Liver (tissue), 9 donors: ENCODE results near the gene RAB29. TPM values are rescaled to one million over a fixed set of nuclear protein-coding genes. Genes with fewer than 3 reads are reported as not detected.

Source experiments
- DNase-seq: peaks from one replicate; pipeline ENCODE4 v3.0.0-alpha.2; 2017; ENCODE audit warnings: low spot score
- H3K27ac ChIP-seq, 2 donors: one replicate each; pipeline ENCODE4 v1.7.0; 2013; ENCODE audit warnings: inconsistent platforms in 2 of 2, low read length in 2 of 2, control low read depth in 1 of 2, low read depth in 1 of 2, mild to moderate bottlenecking in 1 of 2
- H3K27me3 ChIP-seq, 4 donors: one replicate each; pipeline versions ENCODE4 v1.6.1 to v1.7.0; 2013; ENCODE audit warnings: low read length in 3 of 4, inconsistent platforms in 1 of 4, mild to moderate bottlenecking in 1 of 4, moderate library complexity in 1 of 4; ENCODE audit not compliant: control insufficient read depth in 4 of 4, insufficient read depth in 4 of 4
- H3K36me3 ChIP-seq, 4 donors: one replicate each; pipeline versions ENCODE4 v1.6.1 to v1.7.0; 2013; ENCODE audit warnings: low read length in 3 of 4, mild to moderate bottlenecking in 3 of 4, low read depth in 1 of 4, moderate library complexity in 1 of 4; ENCODE audit not compliant: control insufficient read depth in 4 of 4, insufficient read depth in 3 of 4
- H3K4me1 ChIP-seq, 4 donors: one replicate each; pipeline versions ENCODE4 v1.6.1 to v1.7.0; 2013; ENCODE audit warnings: low read length in 3 of 4, mild to moderate bottlenecking in 3 of 4, moderate library complexity in 1 of 4; ENCODE audit not compliant: control insufficient read depth in 4 of 4, insufficient read depth in 4 of 4
- H3K4me3 ChIP-seq, 3 donors: one replicate each; pipeline versions ENCODE4 v1.6.1 to v1.7.0; 2013; ENCODE audit warnings: low read length in 3 of 3, control low read depth in 1 of 3, low read depth in 1 of 3, mild to moderate bottlenecking in 1 of 3
- H3K9ac ChIP-seq, 2 donors: one replicate each; pipeline ENCODE4 v1.7.0; 2013; ENCODE audit warnings: low read length in 2 of 2, mild to moderate bottlenecking in 2 of 2, moderate library complexity in 2 of 2, control low read depth in 1 of 2, low read depth in 1 of 2
- H3K9me3 ChIP-seq, 4 donors: one replicate each; pipeline versions ENCODE4 v1.6.1 to v1.7.0; 2013; ENCODE audit warnings: low read length in 3 of 4; ENCODE audit not compliant: control insufficient read depth in 4 of 4
- FOXA1 ChIP-seq: IDR thresholded peaks from 2 replicates; pipeline ENCODE4 v1.6.1; 2016; ENCODE audit warnings: antibody characterized with exemption
- HNF4A ChIP-seq, 2 donors: conservative IDR thresholded peaks; 2 replicates each; pipeline ENCODE4 v1.6.1; 2016; ENCODE audit warnings: antibody characterized with exemption in 2 of 2, mild to moderate bottlenecking in 2 of 2
- RAD21 ChIP-seq, 2 donors: IDR thresholded peaks; 2 replicates each; pipeline ENCODE4 v1.6.1; 2016; ENCODE audit warnings: antibody characterized with exemption in 2 of 2, mild to moderate bottlenecking in 2 of 2
- TAF1 ChIP-seq: conservative IDR thresholded peaks from 2 replicates; pipeline ENCODE4 v1.6.1; 2016; ENCODE audit warnings: antibody characterized with exemption, mild to moderate bottlenecking
- YY1 ChIP-seq: IDR thresholded peaks from 2 replicates; pipeline ENCODE4 v1.6.1; 2016; ENCODE audit warnings: antibody characterized with exemption, mild to moderate bottlenecking
- WGBS: extraction: QIAGEN DNeasy Blood & Tissue Kit; methylation state at CpG from one replicate; pipeline ENCODE4 v1.1.7; 2013; 5-methylcytosine and 5-hydroxymethylcytosine counted together
- polyA plus RNA-seq, 2 donors: library from polyadenylated mRNA; stranded (reverse) in 1 of 2; unstranded in 1 of 2; fragments of 200-250 nt in 1 of 2; fragments of >200 nt in 1 of 2; fragmentation: Nextera tagmentation in 1 of 2; extraction: Ambion mirVana in 1 of 2; gene quantifications; one replicate each; pipeline versions ENCODE4 v1.2.1 to v1.2.3, GENCODE V29; 2013 to 2015
- total RNA-seq, 2 donors: library from RNA; depleted of rRNA; stranded (reverse); fragments of >200 nt; gene quantifications; one replicate each; pipeline ENCODE4 v1.2.3, GENCODE V29; 2014
- TF ChIP-seq, protein P1 (sequence below): IDR thresholded peaks from 2 replicates; pipeline ENCODE4 v1.6.1; 2016; ENCODE audit warnings: antibody characterized with exemption, mild to moderate bottlenecking
- TF ChIP-seq, protein P2 (sequence below): fragments of 150-350 bp; IDR thresholded peaks from 2 replicates; pipeline ENCODE4 v1.5.1; 2017; ENCODE audit warnings: improper control_type of control experiment, low read depth, low read length; ENCODE audit not compliant: missing input control
- TF ChIP-seq, protein P3 (sequence below): IDR thresholded peaks from 2 replicates; pipeline ENCODE4 v1.6.1; 2016; ENCODE audit warnings: antibody characterized with exemption
- donor health status: healthy.
- donor health status: healthy.
- donor health status: healthy.
- donor health status: healthy.
- donor health status: healthy.

The RAB29 gene
- total and polyA plus RNA-seq, 4 donors = 11.0 to 25.0 (median 16.0) TPM

GRCh38 chr1:205743977-205744376 is 31.3 kb downstream of the RAB29 start:
- Histone ChIP-seq H3K27ac (peak overlapping the region in 1 of 2 donors; percentile 40), H3K9me3 (no peaks in the 10 kb centered on the region), H3K27me3 (no peaks in the 10 kb centered on the region), H3K36me3 (no peaks in the 10 kb centered on the region), H3K4me1 (peaks cover 14 to 48% (median 34%) of the 10 kb centered on the region in 4 donors), H3K9ac (peak overlapping the region in 1 of 2 donors; percentile 28), H3K4me3 (no peak overlapping the region)
- 40% methylated on average over 4 of the region's 4 CpGs for WGBS
- DNase-seq = no peak
- TF ChIP-seq RAD21 (IDR thresholded peaks at IDR 0.05) = no peak
- no peak for TF ChIP-seq TAF1

GRCh38 chr1:205741681-205742080 is 33.6 kb downstream of the RAB29 start:
- Histone ChIP-seq H3K36me3 (no peaks in the 10 kb centered on the region), H3K4me3 (no peak overlapping the region), H3K27me3 (no peaks in the 10 kb centered on the region), H3K9me3 (no peaks in the 10 kb centered on the region), H3K4me1 (peaks cover 13 to 35% (median 22%) of the 10 kb centered on the region in 4 donors), H3K9ac (no peak overlapping the region), H3K27ac (peak overlapping the region in 1 of 2 donors; percentile 23)
- 61% methylated on average over 1 of the region's 1 CpG for WGBS
- no peak for DNase-seq
- TF ChIP-seq RAD21 (IDR thresholded peaks at IDR 0.05) (no peak), TAF1 (no peak), HNF4A (conservative IDR thresholded peaks at IDR 0.05) (no peak), FOXA1 (no peak)
- TF ChIP-seq, protein P1, sequence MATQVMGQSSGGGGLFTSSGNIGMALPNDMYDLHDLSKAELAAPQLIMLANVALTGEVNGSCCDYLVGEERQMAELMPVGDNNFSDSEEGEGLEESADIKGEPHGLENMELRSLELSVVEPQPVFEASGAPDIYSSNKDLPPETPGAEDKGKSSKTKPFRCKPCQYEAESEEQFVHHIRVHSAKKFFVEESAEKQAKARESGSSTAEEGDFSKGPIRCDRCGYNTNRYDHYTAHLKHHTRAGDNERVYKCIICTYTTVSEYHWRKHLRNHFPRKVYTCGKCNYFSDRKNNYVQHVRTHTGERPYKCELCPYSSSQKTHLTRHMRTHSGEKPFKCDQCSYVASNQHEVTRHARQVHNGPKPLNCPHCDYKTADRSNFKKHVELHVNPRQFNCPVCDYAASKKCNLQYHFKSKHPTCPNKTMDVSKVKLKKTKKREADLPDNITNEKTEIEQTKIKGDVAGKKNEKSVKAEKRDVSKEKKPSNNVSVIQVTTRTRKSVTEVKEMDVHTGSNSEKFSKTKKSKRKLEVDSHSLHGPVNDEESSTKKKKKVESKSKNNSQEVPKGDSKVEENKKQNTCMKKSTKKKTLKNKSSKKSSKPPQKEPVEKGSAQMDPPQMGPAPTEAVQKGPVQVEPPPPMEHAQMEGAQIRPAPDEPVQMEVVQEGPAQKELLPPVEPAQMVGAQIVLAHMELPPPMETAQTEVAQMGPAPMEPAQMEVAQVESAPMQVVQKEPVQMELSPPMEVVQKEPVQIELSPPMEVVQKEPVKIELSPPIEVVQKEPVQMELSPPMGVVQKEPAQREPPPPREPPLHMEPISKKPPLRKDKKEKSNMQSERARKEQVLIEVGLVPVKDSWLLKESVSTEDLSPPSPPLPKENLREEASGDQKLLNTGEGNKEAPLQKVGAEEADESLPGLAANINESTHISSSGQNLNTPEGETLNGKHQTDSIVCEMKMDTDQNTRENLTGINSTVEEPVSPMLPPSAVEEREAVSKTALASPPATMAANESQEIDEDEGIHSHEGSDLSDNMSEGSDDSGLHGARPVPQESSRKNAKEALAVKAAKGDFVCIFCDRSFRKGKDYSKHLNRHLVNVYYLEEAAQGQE = no peak
- TF ChIP-seq, protein P2, sequence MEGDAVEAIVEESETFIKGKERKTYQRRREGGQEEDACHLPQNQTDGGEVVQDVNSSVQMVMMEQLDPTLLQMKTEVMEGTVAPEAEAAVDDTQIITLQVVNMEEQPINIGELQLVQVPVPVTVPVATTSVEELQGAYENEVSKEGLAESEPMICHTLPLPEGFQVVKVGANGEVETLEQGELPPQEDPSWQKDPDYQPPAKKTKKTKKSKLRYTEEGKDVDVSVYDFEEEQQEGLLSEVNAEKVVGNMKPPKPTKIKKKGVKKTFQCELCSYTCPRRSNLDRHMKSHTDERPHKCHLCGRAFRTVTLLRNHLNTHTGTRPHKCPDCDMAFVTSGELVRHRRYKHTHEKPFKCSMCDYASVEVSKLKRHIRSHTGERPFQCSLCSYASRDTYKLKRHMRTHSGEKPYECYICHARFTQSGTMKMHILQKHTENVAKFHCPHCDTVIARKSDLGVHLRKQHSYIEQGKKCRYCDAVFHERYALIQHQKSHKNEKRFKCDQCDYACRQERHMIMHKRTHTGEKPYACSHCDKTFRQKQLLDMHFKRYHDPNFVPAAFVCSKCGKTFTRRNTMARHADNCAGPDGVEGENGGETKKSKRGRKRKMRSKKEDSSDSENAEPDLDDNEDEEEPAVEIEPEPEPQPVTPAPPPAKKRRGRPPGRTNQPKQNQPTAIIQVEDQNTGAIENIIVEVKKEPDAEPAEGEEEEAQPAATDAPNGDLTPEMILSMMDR = no peak

DNA sequence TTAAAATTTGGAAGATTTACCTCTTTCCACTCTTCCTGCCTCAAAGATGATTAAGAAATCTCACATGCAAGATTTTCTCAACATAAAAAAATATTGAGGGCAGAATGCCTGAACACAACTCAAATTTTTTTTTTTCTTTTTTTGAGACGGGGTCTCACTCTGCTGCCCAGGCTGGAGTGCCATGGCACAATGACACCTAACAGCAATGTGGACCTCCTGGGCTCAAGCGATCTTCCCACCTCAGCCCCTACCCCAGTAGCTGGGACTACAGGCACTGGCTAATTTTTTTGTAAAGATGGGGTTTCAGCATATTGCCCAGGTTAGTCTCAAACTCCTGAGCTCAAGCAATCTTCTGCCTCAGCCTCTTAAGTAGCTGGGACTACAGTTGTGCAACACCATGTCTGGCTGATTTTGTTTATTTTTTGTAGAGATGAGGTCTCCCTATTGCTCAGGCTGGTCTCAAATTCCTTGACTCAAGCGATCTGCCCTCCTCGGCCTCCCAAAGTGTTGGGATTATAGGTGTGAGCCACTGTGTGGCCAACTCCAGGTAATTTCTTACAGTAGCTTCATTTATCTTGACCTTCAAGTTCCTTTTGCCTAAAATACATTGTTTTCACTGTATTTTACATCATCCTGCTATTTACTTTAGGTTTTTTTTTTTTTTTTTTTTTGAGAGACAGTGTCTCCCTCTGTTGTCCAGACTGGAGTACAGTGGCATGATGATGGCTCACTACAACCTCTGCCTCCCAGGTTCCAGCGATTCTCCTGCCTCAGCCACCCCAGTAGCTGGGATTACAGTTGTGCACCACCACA is 35.7 kb downstream of the RAB29 start:
- peaks cover 7 to 32% (median 16%) of the 10 kb centered on the region in 4 donors for H3K4me1 ChIP-seq
- TF ChIP-seq RAD21 (IDR thresholded peaks at IDR 0.05) (peak in 1 of 2 donors; percentile 60), YY1 (no peak)
- TF ChIP-seq, protein P3, sequence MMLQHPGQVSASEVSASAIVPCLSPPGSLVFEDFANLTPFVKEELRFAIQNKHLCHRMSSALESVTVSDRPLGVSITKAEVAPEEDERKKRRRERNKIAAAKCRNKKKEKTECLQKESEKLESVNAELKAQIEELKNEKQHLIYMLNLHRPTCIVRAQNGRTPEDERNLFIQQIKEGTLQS = no peak
- H3K27ac ChIP-seq = peak overlapping the region in 1 of 2 donors; percentile 35

More for the DNA sequence above, 35.7 kb downstream of the RAB29 start:
- no peak overlapping the region for H3K4me3 ChIP-seq
- H3K27me3 ChIP-seq = no peaks in the 10 kb centered on the region
- H3K9ac ChIP-seq = no peak overlapping the region
- H3K9me3 ChIP-seq = no peaks in the 10 kb centered on the region
- DNase-seq = no peak
- WGBS = 72% methylated on average over 5 of the region's 5 CpGs
- peaks cover 0 to 5% (median 0%) of the 10 kb centered on the region in 4 donors for H3K36me3 ChIP-seq
